GM12874 (cell line): ENCODE data around the gene PDE8A.

Source experiments
- CTCF ChIP-seq: IDR thresholded peaks from 2 replicates; pipeline ENCODE4 v1.5.1; 2011; ENCODE audit warnings: low read depth, mild to moderate bottlenecking, control low read depth, low read length, moderate library complexity; ENCODE audit not compliant: insufficient read depth

PDE8A gene

GRCh38 chr15:85010071-85010385, 28.4 kb downstream of the PDE8A start:
- no peak for TF ChIP-seq CTCF

- TF ChIP-seq CTCF: no peak
Observed at GRCh38 chr15:85010386-85011159, 28.9 kb downstream of the PDE8A start.

- TF ChIP-seq CTCF: no peak
Observed at GRCh38 chr15:85011160-85011571, 29.5 kb downstream of the PDE8A start.

- no peak for TF ChIP-seq CTCF
Observed at GRCh38 chr15:85013785-85014184, 32.1 kb downstream of the PDE8A start.

GRCh38 chr15:85014932-85015331, 33.3 kb downstream of the PDE8A start:
- no peak for TF ChIP-seq CTCF

- no peak for TF ChIP-seq CTCF
Observed at GRCh38 chr15:85016275-85016674, 34.6 kb downstream of the PDE8A start.

- TF ChIP-seq CTCF: no peak
Observed at GRCh38 chr15:85019815-85020590, 38.3 kb downstream of the PDE8A start.
